HG03469 (cell line): ENCODE measurements around the gene PFDN1.

Experiments
- ATAC-seq: cut with Tn5 transposase; IDR thresholded peaks from one replicate; pipeline ENCODE4 v1.9.1; 2021; ENCODE audit warnings: mild to moderate bottlenecking, moderate library complexity, moderate number of reproducible peaks; ENCODE audit not compliant: unreplicated experiment

The PFDN1 gene

GRCh38 chr5:140298183-140298601 lies 4.7 kb downstream of the PFDN1 start:
- ATAC-seq, result no peak

DNA sequence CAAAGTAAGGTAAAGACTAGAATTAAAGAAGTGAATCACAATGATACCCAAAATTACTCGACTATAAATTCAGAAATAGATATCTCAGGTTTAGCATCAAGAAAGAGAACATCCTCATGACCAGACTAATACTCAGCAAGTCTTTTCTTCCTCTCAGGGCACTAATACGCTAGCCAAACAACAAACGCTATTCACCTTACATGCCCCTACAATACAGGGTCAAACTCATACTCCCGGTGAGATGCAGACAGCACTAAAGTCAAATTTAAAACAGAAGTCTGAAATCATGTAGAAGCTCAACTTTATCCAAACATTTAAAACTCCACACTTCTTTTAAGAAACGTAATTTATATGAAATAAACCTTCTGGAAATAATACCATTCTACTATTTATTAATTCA lies 5.6 kb downstream of the PFDN1 start:
- ATAC-seq, result no peak

DNA sequence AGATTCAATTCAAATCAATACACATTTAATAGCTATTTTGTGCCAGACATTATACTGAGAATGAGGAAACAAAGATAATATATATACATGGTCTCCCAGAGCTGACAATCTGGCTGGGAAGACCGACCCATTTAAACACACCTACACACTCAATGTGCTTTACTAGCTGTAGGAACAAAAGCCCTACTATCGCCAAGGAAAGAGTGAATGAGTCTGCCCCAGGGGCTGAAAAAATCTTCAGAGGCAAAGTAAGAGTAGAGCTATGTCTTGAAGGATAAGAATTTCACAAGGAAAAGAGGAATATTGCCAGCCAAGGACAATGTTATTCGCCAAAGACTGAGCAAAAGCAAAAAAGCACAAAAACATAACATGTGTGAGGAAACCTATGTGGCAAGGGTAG lies 6.6 kb downstream of the PFDN1 start:
- ATAC-seq, result no peak

DNA sequence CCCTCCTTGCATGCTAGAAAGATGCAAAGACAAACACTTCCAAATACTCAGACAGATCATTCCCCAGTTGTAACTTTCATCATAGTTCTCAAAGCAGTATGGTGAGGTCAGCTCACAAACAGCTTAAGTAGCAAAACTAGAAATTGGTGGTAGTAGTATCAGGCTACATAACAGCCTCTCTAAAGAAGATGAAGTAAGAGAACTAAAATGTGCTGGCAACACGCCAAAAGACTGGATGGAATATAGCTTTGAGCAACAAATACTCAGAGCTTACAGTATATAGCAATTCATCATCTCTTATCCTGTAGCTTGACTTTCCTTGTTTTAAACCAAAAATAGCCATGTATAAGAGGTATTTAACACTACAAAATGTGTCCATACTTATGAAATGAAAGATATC lies 7.5 kb downstream of the PFDN1 start:
- no peak for ATAC-seq

- ATAC-seq, result no peak
Measured at GRCh38 chr5:140294753-140295152, 8.1 kb downstream of the PFDN1 start.

GRCh38 chr5:140293849-140294100 lies 9.1 kb downstream of the PFDN1 start:
- no peak for ATAC-seq

DNA sequence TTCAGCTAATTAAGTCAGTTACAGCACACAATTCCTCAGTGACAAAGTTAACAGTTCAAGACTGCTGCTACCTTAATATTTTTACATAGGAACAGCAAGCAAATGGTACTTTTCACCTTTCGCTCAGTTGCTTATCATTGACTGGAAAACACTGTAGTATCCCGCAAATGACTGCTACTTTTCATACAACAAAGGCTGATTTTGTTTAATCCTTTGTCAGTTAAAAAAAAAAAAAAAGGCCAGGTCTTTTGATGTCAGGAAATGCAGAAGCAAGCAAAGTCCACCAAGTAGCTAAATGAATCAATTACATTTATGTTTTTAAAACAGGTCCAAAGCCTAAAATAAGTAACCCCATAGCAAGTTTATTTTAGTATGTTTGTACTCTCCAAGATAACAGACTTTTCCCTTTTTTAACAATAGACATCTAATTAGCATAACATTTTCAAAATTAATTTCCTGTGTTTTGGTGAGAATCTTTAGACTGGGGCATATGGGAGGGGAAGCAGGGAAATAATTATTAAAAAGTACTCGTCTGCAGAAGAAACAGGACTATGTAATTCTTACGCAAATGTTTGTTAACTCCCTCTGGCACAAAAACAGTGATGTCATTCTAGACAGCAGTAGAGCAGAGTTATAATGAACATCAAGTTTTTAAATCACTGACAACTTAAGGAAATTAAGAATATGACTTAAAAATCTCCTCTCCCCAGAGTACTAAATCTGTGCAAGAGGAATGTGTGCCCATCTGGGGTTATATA lies 9.6 kb downstream of the PFDN1 start:
- no peak for ATAC-seq

DNA sequence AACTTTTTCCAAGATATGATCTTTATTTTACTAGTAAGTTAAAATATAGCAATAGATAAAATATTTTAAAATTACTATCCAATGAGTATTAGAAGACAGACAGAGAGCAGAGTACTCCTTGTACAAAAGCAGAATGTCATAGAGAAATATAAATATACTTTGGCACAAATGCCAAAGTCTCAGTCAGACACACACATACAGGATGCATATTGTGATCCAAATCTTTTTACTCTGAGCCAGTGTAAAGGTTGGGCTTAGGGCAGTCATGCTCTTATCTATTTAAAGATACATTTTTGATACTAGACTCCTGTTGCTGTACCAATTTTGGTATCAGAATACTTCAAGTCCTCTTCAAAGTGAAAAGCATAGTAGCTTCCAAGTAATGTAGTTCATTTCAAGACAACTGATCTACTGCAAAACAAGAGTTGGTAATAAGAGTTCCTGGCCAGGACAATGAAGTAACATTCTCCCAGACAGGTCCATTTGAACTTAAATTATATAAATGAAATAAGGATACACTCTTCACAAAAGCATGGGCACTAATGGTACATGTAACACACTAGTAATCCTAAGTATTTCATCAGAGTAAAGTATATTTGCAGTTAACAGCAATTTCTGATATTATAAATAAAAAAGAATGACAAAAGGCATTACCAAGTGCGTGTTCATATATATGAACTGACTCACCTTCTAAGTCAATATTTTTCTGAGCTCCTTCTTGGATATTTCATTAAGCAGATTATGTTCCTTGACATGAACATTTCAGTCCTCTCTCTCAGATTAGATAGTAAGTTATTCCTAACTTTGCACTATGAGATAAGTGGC lies 10.5 kb downstream of the PFDN1 start:
- ATAC-seq, result no peak

GRCh38 chr5:140287801-140288521 lies 14.9 kb downstream of the PFDN1 start:
- ATAC-seq, result no peak

DNA sequence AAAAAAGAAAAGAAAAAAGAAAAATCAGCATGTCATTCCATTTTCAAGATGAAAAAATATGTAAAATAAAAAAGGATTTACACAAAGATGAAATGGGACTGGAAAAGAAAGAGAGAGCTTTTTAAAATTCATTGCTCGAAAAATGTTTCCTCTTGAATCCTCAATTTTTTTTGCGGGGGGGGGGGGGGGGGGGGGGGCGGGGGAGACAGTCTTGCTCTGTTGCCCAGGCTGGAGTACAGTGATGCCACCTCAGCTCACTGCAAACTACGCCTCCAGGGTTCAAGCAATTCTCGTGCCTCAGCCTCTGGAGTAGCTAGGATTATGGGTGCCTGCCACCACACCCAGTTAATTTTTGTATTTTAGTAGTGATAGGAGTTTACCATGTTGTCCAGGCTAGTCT lies 16.5 kb downstream of the PFDN1 start:
- no peak for ATAC-seq

GRCh38 chr5:140284013-140284412 lies 18.9 kb downstream of the PFDN1 start:
- ATAC-seq, result no peak

DNA sequence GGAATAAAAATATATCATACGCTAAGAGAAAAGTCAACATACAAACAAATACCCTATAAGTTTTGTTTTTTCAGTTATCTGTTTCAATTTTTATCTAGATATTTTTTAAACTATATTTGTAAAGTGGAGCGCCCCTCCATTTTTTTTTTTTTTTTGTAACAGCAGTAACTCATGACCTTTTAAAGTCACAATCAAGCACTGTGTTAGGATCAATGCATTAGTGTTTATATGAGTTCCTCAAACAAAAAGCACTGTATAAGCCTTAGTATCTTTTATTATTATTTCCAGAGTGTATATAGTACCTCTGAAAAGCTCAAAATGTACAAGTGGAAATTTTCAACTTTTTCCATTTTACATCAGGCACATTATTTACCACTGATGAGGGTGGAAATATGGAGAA lies 20.6 kb downstream of the PFDN1 start:
- no peak for ATAC-seq

DNA sequence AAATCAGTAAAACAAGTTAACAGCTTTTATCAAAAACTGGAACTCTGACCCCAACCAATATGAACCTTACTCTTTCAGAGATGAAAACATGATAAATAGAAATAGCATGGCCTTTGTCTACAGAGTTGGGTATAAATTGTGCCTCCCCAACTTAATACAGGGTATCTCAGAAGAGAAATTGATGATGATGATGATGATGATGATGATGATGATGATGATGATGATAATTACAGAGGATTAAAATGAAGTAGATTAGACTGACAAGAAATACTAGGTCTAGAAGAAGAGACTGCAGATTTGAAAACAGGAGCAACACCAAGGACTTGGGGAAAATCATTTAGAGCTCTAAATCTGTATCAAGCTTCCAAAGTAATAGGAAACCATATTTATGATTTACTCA lies 27.1 kb downstream of the PFDN1 start:
- ATAC-seq, result no peak

GRCh38 chr5:140273401-140273877 lies 29.5 kb downstream of the PFDN1 start:
- no peak for ATAC-seq

DNA sequence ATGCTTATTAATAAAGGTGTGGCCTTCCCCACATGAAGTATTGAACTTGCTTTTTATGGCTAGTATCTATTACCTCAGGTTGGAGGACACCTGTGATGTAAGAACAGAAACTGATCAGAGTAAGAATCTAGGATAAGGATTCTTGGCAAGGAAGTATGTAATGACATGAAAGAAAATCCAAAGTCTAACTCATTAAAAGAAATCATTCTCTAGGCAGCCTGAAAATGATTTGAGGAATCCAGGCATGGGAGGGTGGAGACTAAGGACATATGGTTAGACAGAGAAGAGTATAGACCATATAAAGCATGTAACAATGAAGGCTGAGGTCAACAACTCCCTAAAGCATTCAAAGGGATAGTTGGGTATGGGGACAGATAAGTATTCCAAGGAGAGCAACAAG lies 32.9 kb downstream of the PFDN1 start:
- ATAC-seq, result no peak

GRCh38 chr5:140267559-140268018 lies 35.3 kb downstream of the PFDN1 start:
- no peak for ATAC-seq

- no peak for ATAC-seq
Measured at GRCh38 chr5:140267201-140267540, 35.7 kb downstream of the PFDN1 start.

GRCh38 chr5:140266471-140267200 lies 36.3 kb downstream of the PFDN1 start:
- ATAC-seq, result no peak

GRCh38 chr5:140265845-140266244 lies 37.1 kb downstream of the PFDN1 start:
- ATAC-seq, result no peak

DNA sequence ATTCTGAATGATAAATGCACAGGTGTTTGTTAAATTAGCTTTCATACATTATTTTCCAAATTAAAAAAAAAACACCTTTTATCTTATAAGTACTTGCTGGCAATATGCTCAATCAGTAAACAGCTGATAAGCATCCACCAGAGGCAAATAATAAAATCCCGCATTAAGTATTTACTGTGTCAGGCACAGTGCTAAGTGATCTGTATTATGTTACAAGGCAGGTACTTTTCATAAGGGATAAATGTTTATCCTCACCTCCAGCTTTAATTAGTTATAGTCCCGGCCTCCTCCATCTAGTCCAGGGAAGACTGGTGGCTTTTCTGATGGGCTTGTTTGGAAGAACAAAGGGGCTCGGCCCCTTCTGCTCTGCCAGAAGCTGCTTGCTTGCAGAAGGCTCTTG lies 40.1 kb downstream of the PFDN1 start:
- ATAC-seq, result no peak

GRCh38 chr5:140262221-140262620 lies 40.7 kb downstream of the PFDN1 start:
- ATAC-seq, result no peak
